ENCODE measurements around the gene ZNF763.

ZNF763 gene

DNA sequence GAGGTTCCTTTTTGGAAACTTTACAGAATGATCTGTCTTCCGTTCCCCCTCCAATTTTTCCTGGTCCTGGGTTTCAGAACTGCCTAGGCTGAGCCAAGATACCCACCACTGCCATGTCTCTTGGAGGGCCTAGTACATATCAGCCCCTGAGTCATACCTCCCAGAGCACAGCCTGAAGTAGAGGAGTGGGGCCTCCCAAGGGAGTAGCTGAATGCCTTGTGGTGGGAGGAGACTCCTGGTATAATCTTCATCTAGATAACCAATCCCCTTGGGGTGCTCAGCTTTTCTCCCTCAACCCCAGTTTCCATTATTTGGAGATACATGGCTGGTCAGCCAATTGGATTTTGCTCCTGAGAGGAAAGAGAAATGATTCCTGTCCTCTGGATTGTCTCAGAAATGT lies 30.3 kb downstream of the ZNF763 start:
- DNase-seq (ENCODE audit: low read depth) = no peak
- H3K4me3 ChIP-seq (ENCODE audit: low read length) = no peak overlapping the region
- TF ChIP-seq, protein P1, sequence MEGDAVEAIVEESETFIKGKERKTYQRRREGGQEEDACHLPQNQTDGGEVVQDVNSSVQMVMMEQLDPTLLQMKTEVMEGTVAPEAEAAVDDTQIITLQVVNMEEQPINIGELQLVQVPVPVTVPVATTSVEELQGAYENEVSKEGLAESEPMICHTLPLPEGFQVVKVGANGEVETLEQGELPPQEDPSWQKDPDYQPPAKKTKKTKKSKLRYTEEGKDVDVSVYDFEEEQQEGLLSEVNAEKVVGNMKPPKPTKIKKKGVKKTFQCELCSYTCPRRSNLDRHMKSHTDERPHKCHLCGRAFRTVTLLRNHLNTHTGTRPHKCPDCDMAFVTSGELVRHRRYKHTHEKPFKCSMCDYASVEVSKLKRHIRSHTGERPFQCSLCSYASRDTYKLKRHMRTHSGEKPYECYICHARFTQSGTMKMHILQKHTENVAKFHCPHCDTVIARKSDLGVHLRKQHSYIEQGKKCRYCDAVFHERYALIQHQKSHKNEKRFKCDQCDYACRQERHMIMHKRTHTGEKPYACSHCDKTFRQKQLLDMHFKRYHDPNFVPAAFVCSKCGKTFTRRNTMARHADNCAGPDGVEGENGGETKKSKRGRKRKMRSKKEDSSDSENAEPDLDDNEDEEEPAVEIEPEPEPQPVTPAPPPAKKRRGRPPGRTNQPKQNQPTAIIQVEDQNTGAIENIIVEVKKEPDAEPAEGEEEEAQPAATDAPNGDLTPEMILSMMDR (IDR thresholded peaks at IDR 0.05; ENCODE audit: insufficient read depth, low read depth, low read length, missing control alignments) = no peak

DNA sequence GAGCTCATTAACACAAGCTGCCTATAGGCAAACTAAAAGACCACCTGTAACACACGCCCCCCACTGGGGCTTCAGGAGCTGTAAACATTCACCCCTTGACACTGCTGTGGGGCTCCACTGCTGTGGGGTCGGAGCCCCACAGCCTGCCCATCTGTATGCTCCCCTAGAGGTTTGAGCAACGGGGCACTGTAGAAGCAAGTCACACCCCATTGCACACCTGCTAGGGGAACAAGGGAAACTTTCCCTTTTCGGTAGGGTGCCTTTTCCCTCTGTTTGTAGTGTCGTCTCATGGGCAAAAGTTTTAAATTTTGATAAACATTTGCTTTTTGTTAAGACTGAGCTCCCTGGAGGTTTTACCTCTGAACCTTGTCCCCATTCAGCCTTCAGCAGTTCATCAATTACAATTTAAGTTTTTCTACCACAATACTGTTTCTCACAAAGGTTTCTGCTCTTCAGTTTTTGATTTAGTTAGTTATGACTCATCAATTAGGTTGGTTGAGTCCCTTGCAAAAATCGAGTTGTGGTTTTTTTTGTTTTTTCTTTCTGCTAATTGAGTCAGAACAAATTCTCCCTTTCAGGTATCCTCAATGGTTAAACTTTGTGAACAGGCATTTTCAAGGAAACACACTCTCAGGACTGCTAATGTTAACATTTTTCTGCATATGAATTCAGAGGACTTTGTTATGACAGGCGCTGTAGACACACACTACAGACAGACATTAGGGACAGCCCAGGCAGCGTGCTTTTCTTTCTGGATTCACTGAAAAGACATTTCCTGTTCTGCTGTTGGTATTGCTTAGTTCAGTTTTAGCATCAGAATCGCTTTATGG lies 35.5 kb downstream of the ZNF763 start:
- no peak for DNase-seq (ENCODE audit: low read depth)
- H3K4me3 ChIP-seq (ENCODE audit: low read length) = no peak overlapping the region
- TF ChIP-seq, protein P1 (IDR thresholded peaks at IDR 0.05; ENCODE audit: insufficient read depth, low read depth, low read length, missing control alignments) = no peak

DNA sequence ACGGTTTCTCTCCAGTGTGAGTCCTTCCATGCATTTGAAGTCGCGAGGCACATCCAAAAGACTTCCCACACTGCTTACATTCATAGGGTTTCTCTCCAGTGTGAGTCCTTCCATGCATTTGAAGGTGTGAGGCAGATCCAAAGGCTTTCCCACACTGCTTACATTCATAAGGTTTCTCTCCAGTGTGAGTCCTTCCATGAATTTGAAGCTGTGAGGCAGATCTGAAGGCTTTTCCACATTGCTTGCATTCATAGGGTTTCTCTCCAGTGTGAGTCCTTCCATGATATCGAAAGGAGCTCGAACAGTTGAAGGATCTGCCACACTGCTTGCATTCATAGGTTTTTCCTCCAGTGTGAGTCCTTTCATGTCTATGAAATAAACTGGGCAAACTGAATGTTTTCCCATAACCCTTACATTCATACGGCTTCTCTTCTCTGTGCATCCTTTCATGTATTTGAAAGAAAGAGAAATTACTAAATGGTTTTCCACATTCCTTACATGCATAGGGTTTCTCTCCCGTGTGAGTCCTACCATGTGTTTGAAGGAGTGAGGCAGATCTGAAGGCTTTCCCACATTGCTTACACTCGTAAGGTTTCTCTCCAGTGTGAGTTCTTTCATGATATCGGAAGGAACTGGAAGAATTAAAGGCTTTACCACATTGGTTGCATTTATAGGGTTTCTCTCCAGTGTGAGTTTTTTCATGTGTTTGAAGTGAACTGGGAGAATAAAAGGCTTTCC lies 50.3 kb downstream of the ZNF763 start:
- TF ChIP-seq, protein P1 (IDR thresholded peaks at IDR 0.05; ENCODE audit: insufficient read depth, low read depth, low read length, missing control alignments) = no peak
- DNase-seq (ENCODE audit: low read depth) = no peak
- H3K4me3 ChIP-seq (ENCODE audit: low read length) = no peak overlapping the region

DNA sequence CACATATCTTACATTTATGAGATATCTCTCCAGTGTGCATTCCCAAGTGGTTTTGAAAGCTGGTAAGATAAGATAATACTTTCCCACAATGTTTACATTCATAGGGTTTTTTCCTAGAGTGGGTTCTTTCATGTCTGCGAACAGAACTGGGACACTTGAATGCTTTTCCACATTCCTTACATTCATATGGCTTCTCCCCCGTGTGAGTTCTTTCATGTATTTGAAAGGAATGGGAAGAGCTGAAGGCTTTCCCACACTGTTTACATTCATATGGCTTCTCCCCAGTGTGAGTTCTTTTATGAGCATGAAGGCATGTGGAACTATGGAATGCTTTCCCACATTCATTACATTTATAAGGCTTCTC lies 50.9 kb downstream of the ZNF763 start:
- no peak overlapping the region for H3K4me3 ChIP-seq (ENCODE audit: low read length)
- TF ChIP-seq, protein P1 (IDR thresholded peaks at IDR 0.05; ENCODE audit: insufficient read depth, low read depth, low read length, missing control alignments) = no peak
- DNase-seq (ENCODE audit: low read depth) = no peak

Measured in epithelial cell of esophagus (primary cell).